SU-DHL-6 (cell line): ENCODE data around the gene G2E3.

Experiments used
- H2AFZ ChIP-seq: fragments of 200-600 bp; sonication (generic); 2 replicates; pipeline ENCODE4 v1.6.1; 2014; ENCODE audit warnings: low read depth, mild to moderate bottlenecking, moderate library complexity, mixed read lengths, antibody characterized with exemption, low read length; ENCODE audit not compliant: severe bottlenecking
- H3F3A ChIP-seq: fragments of 200-600 bp; shearing (Covaris generic); 2 replicates; pipeline ENCODE4 v1.6.0; 2016; ENCODE audit warnings: antibody characterized with exemption, mild to moderate bottlenecking; ENCODE audit not compliant: insufficient read depth
- H3K27ac ChIP-seq: fragments of 200-600 bp; sonication (generic); 2 replicates; pipeline ENCODE4 v1.5.1; 2016; ENCODE audit warnings: low read depth, mild to moderate bottlenecking, low read length, moderate library complexity, mixed read lengths
- H3K27me3 ChIP-seq: fragments of 200-600 bp; sonication (generic), shearing (Covaris generic); 2 replicates; pipeline ENCODE4 v1.6.0; 2014; ENCODE audit warnings: mild to moderate bottlenecking, low read length
- H3K36me3 ChIP-seq: fragments of 200-600 bp; sonication (generic); 2 replicates; pipeline ENCODE4 v1.6.1; 2014; ENCODE audit warnings: mild to moderate bottlenecking, low read length, mixed read lengths
- H3K4me2 ChIP-seq: fragments of 300-600, 200-600 bp; shearing (Covaris generic), sonication (generic); 2 replicates; pipeline ENCODE4 v1.6.0; 2014; ENCODE audit warnings: low read length, low read depth, mild to moderate bottlenecking; ENCODE audit not compliant: poor library complexity, severe bottlenecking
- H3K4me3 ChIP-seq: fragments of 200-600 bp; sonication (generic); 2 replicates; pipeline ENCODE4 v1.5.1; 2014; ENCODE audit warnings: antibody characterized with exemption, low read length, mild to moderate bottlenecking, mixed read lengths; ENCODE audit not compliant: insufficient read depth, poor library complexity, severe bottlenecking
- H3K79me2 ChIP-seq: fragments of 200-600 bp; sonication (generic); 2 replicates; pipeline ENCODE4 v1.6.1; 2014; ENCODE audit warnings: mild to moderate bottlenecking, low read length, moderate library complexity; ENCODE audit not compliant: insufficient read depth
- H3K9ac ChIP-seq: fragments of 200-600 bp; sonication (generic); 2 replicates; pipeline ENCODE4 v1.7.0; 2014; ENCODE audit warnings: mild to moderate bottlenecking, low read length
- H3K9me2 ChIP-seq: fragments of 200-600 bp; sonication (generic); replicated peaks from 2 replicates; pipeline ENCODE4 v1.6.1; 2014; ENCODE audit warnings: low read length; ENCODE audit not compliant: insufficient read depth
- H3K9me3 ChIP-seq: fragments of 200-600 bp; sonication (generic); 2 replicates; pipeline ENCODE4 v1.6.1; 2014; ENCODE audit warnings: low read length, mixed read lengths; ENCODE audit not compliant: insufficient read depth
- H4K20me1 ChIP-seq: fragments of 200-600 bp; sonication (generic); 2 replicates; pipeline ENCODE4 v1.6.1; 2014; ENCODE audit warnings: low read depth, mild to moderate bottlenecking, antibody characterized with exemption, low read length, moderate library complexity, mixed read lengths
- EZH2phosphoT487 ChIP-seq: fragments of 200-600 bp; sonication (generic), shearing (Covaris generic); conservative IDR thresholded peaks from 2 replicates; pipeline ENCODE4 v1.6.1; 2018; ENCODE audit warnings: mild to moderate bottlenecking, antibody characterized with exemption, low read length, moderate library complexity, mixed read lengths
- TF ChIP-seq, protein P1 (sequence below): fragments of 200-600 bp; sonication (generic); IDR thresholded peaks from one replicate; pipeline ENCODE4 v1.5.1; 2017; ENCODE audit warnings: antibody characterized with exemption, mild to moderate bottlenecking, low read length, moderate library complexity; ENCODE audit not compliant: insufficient read depth, poor library complexity, severe bottlenecking

The G2E3 gene

DNA sequence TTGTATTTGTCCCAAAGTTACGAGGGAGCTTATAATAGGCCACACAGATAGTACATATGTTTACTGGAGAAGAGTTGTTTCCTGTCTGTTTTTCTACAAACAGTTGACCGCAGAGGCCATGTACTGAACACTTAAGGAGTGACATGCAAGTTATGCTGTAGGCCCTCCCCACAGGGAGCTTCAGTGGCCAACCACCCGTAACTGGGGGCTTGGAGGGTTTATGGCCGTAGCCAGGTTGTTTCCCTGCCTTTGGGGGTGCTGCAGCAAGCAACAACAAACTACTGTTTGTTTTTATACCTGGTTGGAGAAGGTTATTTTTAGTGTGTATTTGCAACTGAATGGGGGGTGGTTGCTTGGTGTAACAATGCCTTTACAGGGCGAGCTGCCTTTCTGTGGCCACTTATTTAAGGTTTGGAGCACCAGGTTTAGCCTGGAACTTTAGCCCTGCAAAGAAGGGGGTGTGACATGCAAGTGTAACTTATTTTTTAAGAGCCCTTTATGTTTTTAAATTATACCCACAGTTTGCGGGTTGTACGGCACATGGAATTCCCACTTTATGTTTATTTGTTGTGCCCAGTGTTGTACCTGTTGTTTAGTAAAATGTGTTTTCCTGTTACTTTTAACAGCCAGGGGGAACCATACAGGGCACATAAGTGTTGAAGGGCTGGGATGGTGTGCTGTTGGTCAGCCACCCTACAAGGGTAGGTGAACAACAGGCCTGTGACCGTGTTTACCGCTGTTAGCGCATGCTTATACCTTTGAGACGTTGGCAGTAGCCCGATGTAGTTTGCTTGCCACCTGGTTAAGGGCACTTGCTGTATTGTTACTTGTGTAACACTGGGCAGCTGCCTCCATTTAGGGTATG lies 29.9 kb upstream of the G2E3 start:
- peaks cover 12% of the 10 kb centered on the region; the same call in 1 of the 2 replicates for H3K9me3 ChIP-seq
- no peak overlapping the region for H3K4me3 ChIP-seq
- H3K9me2 ChIP-seq, result no peaks in the 10 kb centered on the region
- no peaks in the 10 kb centered on the region for H3F3A ChIP-seq
- H3K4me2 ChIP-seq, result no peak overlapping the region
- TF ChIP-seq, protein P1, sequence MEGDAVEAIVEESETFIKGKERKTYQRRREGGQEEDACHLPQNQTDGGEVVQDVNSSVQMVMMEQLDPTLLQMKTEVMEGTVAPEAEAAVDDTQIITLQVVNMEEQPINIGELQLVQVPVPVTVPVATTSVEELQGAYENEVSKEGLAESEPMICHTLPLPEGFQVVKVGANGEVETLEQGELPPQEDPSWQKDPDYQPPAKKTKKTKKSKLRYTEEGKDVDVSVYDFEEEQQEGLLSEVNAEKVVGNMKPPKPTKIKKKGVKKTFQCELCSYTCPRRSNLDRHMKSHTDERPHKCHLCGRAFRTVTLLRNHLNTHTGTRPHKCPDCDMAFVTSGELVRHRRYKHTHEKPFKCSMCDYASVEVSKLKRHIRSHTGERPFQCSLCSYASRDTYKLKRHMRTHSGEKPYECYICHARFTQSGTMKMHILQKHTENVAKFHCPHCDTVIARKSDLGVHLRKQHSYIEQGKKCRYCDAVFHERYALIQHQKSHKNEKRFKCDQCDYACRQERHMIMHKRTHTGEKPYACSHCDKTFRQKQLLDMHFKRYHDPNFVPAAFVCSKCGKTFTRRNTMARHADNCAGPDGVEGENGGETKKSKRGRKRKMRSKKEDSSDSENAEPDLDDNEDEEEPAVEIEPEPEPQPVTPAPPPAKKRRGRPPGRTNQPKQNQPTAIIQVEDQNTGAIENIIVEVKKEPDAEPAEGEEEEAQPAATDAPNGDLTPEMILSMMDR, result no peak
- TF ChIP-seq EZH2phosphoT487, result no peak
- no peak overlapping the region for H2AFZ ChIP-seq
- no peaks in the 10 kb centered on the region for H3K36me3 ChIP-seq
- H3K27ac ChIP-seq, result no peak overlapping the region
- H3K9ac ChIP-seq, result no peak overlapping the region
- no peaks in the 10 kb centered on the region for H4K20me1 ChIP-seq
- no peaks in the 10 kb centered on the region for H3K27me3 ChIP-seq
- no peaks in the 10 kb centered on the region for H3K79me2 ChIP-seq

- H2AFZ ChIP-seq, result no peak overlapping the region
- H3K9ac ChIP-seq, result no peak overlapping the region
- no peaks in the 10 kb centered on the region for H4K20me1 ChIP-seq
- H3K27me3 ChIP-seq, result no peaks in the 10 kb centered on the region
- no peaks in the 10 kb centered on the region for H3F3A ChIP-seq
- TF ChIP-seq EZH2phosphoT487, result no peak
- TF ChIP-seq, protein P1, result no peak
- H3K4me2 ChIP-seq, result no peak overlapping the region
- H3K36me3 ChIP-seq, result no peaks in the 10 kb centered on the region
- peaks cover 8% of the 10 kb centered on the region; the same call in 1 of the 2 replicates for H3K9me3 ChIP-seq
- no peaks in the 10 kb centered on the region for H3K79me2 ChIP-seq
- H3K27ac ChIP-seq, result no peak overlapping the region
- H3K9me2 ChIP-seq, result no peaks in the 10 kb centered on the region
- no peak overlapping the region for H3K4me3 ChIP-seq
These were observed 26.7 kb upstream of the G2E3 start for GRCh38 chr14:30532264-30532663.

DNA sequence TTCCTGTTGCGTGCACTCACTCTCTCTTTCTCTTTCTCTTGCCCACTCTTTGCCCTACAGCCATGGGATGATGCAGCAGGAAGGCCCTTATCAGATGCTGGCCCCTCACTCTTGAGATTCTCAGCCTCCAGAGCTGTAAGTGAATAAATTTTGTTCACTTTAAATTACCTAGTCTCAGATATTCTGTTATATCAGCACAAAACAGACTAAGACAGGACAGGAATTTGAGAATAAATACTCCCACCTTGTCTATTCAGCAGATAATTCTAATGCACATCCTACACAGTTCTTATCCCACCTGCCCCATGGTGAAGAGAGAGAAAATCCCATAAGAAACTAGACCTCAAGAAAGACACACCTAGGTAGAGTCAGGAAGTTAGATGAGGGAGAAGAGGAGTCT lies 25.8 kb upstream of the G2E3 start:
- TF ChIP-seq, protein P1, result no peak
- TF ChIP-seq EZH2phosphoT487, result no peak
- Histone ChIP-seq H4K20me1 (no peaks in the 10 kb centered on the region), H3K4me3 (no peak overlapping the region), H3K79me2 (no peaks in the 10 kb centered on the region), H3K36me3 (no peaks in the 10 kb centered on the region), H3K9me2 (no peaks in the 10 kb centered on the region), H3K27me3 (no peaks in the 10 kb centered on the region), H3K27ac (no peak overlapping the region), H3F3A (no peaks in the 10 kb centered on the region), H3K9me3 (no peaks in the 10 kb centered on the region), H3K4me2 (no peak overlapping the region), H3K9ac (no peak overlapping the region), H2AFZ (no peak overlapping the region)
